Fibroblast of lung (primary cell): Measurements from ENCODE around the gene MAPKBP1. TPM values are rescaled to one million over a fixed set of nuclear protein-coding genes. Genes with fewer than 3 reads are reported as not detected.

Experiments
- DNase-seq, 2 donors: peaks; one replicate each; pipeline versions ENCODE4 v3.0.0 to v3.0.0-alpha.2; 2010; ENCODE audit warnings: low read depth in 2 of 2
- H2AFZ ChIP-seq: 2 replicates; pipeline ENCODE4 v1.5.1; 2012; ENCODE audit warnings: low read length, control low read depth, inconsistent platforms
- H3K27ac ChIP-seq: 2 replicates; pipeline ENCODE4 v1.5.1; 2011; ENCODE audit warnings: low read length, control low read depth; ENCODE audit not compliant: insufficient read depth
- H3K27me3 ChIP-seq: 2 replicates; pipeline ENCODE4 v1.5.1; 2011; ENCODE audit warnings: mild to moderate bottlenecking, low read length; ENCODE audit not compliant: control insufficient read depth, insufficient read depth
- H3K36me3 ChIP-seq: 2 replicates; pipeline ENCODE4 v1.5.1; 2011; ENCODE audit warnings: low read length; ENCODE audit not compliant: control insufficient read depth, insufficient read depth
- H3K4me1 ChIP-seq: 2 replicates; pipeline ENCODE4 v1.5.1; 2011; ENCODE audit warnings: low read length; ENCODE audit not compliant: control insufficient read depth, insufficient read depth; ENCODE audit errors: extremely low read depth
- H3K4me2 ChIP-seq: 2 replicates; pipeline ENCODE4 v1.5.1; 2011; ENCODE audit warnings: low read length, control low read depth; ENCODE audit not compliant: insufficient read depth; ENCODE audit errors: extremely low read depth
- H3K4me3 ChIP-seq, 4 experiments: fragments of 200-600 bp in 1 of 4; sonication (generic) in 1 of 4; replicated peaks in 1 of 4; 2 replicates each; pipeline ENCODE4 v1.5.1; 2011 to 2016; ENCODE audit warnings: low read length in 4 of 4, low read depth in 3 of 4, mild to moderate bottlenecking in 3 of 4, control low read depth in 2 of 4, inconsistent platforms in 1 of 4, mixed read lengths in 1 of 4; ENCODE audit not compliant: insufficient read depth in 1 of 4; ENCODE audit errors: control extremely low read depth in 1 of 4
- H3K79me2 ChIP-seq: 2 replicates; pipeline ENCODE4 v1.5.1; 2012; ENCODE audit warnings: mild to moderate bottlenecking, low read length, inconsistent platforms; ENCODE audit not compliant: control insufficient read depth, insufficient read depth
- H3K9ac ChIP-seq: 2 replicates; pipeline ENCODE4 v1.5.1; 2011; ENCODE audit warnings: mild to moderate bottlenecking, low read length, control low read depth; ENCODE audit not compliant: insufficient read depth
- H3K9me3 ChIP-seq: 2 replicates; pipeline ENCODE4 v1.5.1; 2012; ENCODE audit warnings: low read depth, low read length; ENCODE audit not compliant: control insufficient read depth, insufficient read depth
- H4K20me1 ChIP-seq: 2 replicates; pipeline ENCODE4 v1.5.1; 2011; ENCODE audit warnings: low read length; ENCODE audit not compliant: control insufficient read depth, insufficient read depth; ENCODE audit errors: extremely low read depth
- CTCF ChIP-seq, 2 donors: IDR thresholded peaks in 1 of 2; conservative IDR thresholded peaks in 1 of 2; 1 replicate in 1 of 2; 2 replicates in 1 of 2; pipeline ENCODE4 v1.5.1; 2011 to 2012; ENCODE audit warnings: low read length in 2 of 2, control low read depth in 1 of 2, inconsistent platforms in 1 of 2, low read depth in 1 of 2, mild to moderate bottlenecking in 1 of 2
- EZH2 ChIP-seq: IDR thresholded peaks from 2 replicates; pipeline ENCODE4 v1.5.1; 2012; ENCODE audit warnings: low read length, control low read depth, mild to moderate bottlenecking; ENCODE audit errors: missing control alignments
- polyA plus RNA-seq, 2 donors: library from polyadenylated mRNA; depleted of rRNA in 1 of 2; stranded (reverse) in 1 of 2; unstranded in 1 of 2; fragments of >200 nt; gene quantifications; 2 replicates each; pipeline ENCODE4 v1.2.1, GENCODE V29; 2011 to 2012; ENCODE audit warnings: missing spikeins in 1 of 2
- total RNA-seq: library from RNA; depleted of rRNA; stranded (reverse); fragments of >200 nt; gene quantifications from 2 replicates; pipeline ENCODE4 v1.2.1, GENCODE V29; 2014

Gene MAPKBP1
- total and polyA plus RNA-seq, 2 donors (not counting 1 experiment from before 2014, with no cell fraction given), result 2.8 to 20.8 TPM

- Histone ChIP-seq H3K9me3 (no peaks in the 10 kb centered on the region), H3K79me2 (no peaks in the 10 kb centered on the region), H3K27ac (no peak overlapping the region), H3K4me3 (no peak overlapping the region), H3K9ac (no peak overlapping the region), H3K4me1 (no peaks in the 10 kb centered on the region), H2AFZ (no peak overlapping the region), H3K4me2 (no peak overlapping the region), H4K20me1 (no peaks in the 10 kb centered on the region), H3K36me3 (no peaks in the 10 kb centered on the region), H3K27me3 (no peaks in the 10 kb centered on the region)
- no peak for DNase-seq
- TF ChIP-seq EZH2 (no peak), CTCF (conservative IDR thresholded peaks at IDR 0.05 in 1 of 2, IDR thresholded peaks at IDR 0.05 in 1 of 2; ENCODE audit: low read depth in 1 of 2, low read length in 2 of 2) (no peak)
These were observed 62.6 kb downstream of the MAPKBP1 start for GRCh38 chr15:41836713-41837454.

GRCh38 chr15:41838400-41838897 is 64.2 kb downstream of the MAPKBP1 start, which contains the start of gene PLA2G4B:
TSS of gene PLA2G4B (plus strand) at chr15:41838847. CDS start at chr15:41838914, 67 bp downstream.
- Histone ChIP-seq H3K27ac (no peak within 1 kb of the TSS), H2AFZ (no peak within 1 kb of the TSS), H3K9me3 (no peaks in the 10 kb centered on the region), H4K20me1 (no peaks in the 10 kb centered on the region), H3K27me3 (no peaks in the 10 kb centered on the region), H3K36me3 (no peaks in the 10 kb centered on the region), H3K4me1 (no peaks in the 10 kb centered on the region), H3K79me2 (no peaks in the 10 kb centered on the region), H3K4me3 (no peak within 1 kb of the TSS), H3K9ac (no peak within 1 kb of the TSS), H3K4me2 (no peak within 1 kb of the TSS)
- no peak for TF ChIP-seq CTCF (conservative IDR thresholded peaks at IDR 0.05 in 1 of 2, IDR thresholded peaks at IDR 0.05 in 1 of 2; ENCODE audit: low read depth in 1 of 2, low read length in 2 of 2)
- no peak for TF ChIP-seq EZH2
- no peak for DNase-seq

GRCh38 chr15:41839781-41840491 is 65.7 kb downstream of the MAPKBP1 start:
- Histone ChIP-seq H3K9ac (no peak overlapping the region), H4K20me1 (no peaks in the 10 kb centered on the region), H3K4me3 (no peak overlapping the region), H3K4me1 (no peaks in the 10 kb centered on the region), H3K36me3 (no peaks in the 10 kb centered on the region), H2AFZ (no peak overlapping the region), H3K27ac (no peak overlapping the region), H3K4me2 (no peak overlapping the region), H3K27me3 (no peaks in the 10 kb centered on the region), H3K79me2 (no peaks in the 10 kb centered on the region), H3K9me3 (no peaks in the 10 kb centered on the region)
- no peak for DNase-seq
- TF ChIP-seq EZH2 (no peak), CTCF (conservative IDR thresholded peaks at IDR 0.05 in 1 of 2, IDR thresholded peaks at IDR 0.05 in 1 of 2; ENCODE audit: low read depth in 1 of 2, low read length in 2 of 2) (no peak)
